ENCODE data around the gene LRRC8B.
"Not testable (repeated sequence)": the region's sequence is repeated elsewhere in the genome, so short reads cannot be mapped to it uniquely, and the experiment has no call there.

The LRRC8B gene

DNA sequence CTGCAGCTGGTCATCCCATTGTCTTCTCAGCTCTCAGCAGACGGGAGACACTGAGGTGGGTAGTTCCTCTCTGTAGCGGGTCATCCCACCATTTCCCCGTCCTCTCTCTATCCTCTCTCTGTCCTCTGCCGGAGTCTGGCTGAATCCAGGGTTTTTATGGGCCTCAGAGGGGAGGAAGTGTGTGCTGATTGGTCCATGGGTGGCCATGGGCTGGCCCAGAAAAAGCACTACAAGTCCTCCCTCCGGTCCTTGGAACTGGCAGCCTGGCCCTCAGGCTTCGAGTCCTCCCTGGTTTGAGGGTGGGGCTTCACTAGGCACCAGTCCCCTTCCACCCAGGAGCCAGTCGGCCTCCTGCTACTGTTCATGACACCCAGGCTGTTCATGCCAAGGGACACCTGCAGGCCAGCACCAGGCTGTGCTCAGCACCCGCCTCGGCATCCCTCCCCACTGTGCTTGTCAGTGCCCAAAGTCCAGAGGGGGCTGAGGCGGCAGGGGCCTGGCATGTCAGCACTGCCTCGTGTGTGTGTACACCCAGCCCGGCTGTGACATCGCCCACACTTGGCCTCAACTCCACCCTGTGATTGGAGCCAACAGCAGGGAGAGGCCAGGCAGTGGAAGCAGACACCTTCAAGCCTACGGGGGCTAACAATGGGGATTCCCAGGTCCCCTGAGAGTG, 85.3 kb downstream of the LRRC8B start:
- no peak for DNase-seq

DNA sequence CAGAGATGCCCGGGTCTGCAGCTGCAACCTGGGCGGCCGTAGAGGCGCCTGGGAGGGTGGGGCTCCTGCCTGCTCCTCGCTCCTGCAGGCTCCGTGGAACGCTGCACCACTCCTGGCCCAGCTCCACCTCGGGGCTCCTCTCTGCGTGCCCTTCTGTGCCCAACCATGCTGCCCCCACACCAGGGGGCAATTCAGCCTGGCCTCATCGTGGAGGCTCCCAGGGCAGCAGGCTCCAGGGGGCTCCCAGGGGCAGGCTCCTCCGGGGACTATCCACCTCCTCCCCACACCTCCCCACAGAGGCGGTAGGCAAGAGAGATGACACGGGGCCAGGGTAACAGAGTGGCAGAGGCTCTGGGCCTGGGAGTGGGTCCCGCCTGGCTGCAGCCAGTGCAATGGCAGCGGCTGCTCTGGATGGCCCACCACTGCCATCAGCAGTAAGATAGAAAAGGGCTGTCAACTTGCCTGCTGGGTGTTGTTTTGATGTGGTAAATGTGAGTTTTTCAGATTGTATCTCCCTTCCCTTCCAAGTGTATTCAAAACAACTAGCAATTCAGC, 85.9 kb downstream of the LRRC8B start:
- no peak for DNase-seq

DNA sequence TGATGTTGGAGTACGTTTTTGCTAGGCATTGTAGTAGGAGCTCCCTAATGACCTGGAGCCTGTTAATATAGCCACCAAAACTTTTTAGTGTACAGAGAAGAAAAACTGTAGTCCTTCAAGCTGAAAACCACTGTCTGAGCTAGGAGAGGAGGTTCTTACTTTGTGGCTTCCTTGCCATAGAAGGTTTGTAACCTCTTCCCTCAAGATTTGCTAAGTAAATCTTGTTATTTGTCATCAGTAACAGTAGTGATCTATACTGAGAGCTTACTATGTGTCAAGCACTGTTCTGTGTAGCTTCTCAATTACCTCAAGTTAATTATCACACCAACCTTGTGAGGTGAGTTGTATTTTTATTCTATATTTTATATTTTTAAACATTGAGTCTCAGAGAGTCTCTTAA, 87.1 kb downstream of the LRRC8B start:
- DNase-seq = no peak

DNA sequence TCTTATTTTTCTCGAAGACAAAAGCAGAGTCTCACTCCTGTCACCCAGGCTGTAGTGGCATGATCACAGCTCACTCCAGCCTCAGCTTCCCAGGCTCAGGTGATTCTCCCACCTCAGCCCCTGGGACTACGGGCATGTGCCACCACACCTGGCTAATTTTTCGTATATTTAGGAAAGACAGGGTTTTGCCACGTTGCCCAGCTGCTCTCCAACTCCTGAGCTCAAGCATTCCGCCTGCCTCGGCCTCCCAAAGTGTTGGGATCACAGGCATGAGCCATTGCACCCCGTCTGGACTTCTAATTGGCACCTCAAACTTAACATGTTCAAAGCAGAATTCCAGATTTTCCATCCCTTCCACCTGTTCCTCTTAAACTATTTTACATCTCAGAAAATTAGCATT, 89.3 kb downstream of the LRRC8B start:
- no peak for DNase-seq

DNA sequence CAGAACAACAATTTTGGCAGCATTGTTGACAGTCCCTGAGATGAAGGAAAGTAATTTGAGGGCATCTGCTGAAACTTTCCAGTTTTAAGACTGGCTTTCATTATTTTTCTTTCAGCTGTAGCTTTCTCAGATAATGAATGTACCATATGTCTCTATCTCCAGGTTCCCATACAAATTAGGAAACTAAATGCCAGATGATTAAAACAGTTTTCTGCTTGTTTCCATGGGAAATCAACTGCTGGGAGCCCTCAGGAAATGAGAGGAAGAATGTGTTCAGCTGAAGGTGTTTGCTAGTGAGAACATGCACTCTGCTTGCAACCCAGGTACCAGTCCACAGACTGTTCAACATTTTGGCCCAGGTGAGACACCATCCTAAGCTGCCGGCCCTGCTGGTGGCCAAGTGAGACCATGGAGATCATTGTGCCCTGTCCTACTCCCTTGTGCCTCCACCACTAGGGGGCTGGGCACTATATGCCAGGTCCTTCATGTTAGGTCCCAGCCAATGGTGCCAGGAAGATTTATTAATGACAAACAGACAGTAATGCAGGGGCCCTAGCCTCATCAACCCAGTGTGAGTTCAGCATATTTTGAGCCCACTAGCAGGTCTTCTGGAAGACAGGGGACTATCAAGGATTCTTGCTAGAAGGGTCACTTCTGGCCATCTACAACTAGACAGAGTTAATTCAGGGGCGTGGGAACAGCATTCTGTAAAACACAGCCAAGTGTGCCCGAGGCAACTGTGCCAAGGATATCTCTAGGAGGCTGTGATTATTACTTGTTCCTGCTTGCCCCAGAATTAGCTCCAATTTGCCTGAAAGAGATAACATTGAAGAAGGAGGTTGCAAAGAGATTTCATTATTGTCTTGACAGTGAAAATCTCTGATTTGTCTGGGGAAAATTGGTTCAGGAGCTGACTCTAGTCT, 91.3 kb downstream of the LRRC8B start:
- DNase-seq = peak; percentile 53

DNA sequence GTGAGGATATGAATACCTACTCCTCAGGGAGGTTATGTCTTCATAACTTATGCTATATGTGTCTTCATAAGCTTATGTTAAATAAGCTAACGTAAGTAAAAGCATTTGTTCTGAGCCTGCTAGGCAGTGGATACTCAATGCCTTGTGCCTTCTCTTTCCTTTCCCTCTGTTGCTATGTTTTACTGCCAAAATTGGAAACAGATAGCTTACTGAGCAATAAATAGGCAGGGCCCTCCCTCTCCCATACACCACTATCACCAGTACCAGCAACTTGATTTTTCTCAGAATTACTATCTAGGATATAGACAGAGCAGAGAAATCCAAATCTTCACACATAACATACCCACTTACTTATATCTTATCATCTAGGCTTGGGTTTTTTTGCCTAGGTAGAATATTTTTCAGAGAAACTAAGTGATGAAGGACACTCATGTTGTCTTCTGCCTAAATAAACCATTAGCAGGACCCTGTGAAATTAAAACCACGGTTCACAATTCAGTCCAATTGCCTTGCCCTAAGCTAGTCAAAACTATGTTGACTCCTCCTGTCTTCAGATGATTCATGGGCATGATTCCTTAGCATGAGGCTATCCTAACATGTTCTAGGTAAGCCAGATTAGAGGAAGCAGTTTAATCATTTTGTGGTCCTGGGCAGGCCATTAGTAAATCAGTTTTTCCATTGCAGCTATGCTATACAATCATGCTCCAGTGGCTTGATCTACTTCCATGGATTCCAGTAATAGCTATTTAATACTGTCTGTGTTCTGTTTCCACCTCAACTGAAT, 92.4 kb downstream of the LRRC8B start:
- DNase-seq = no peak

DNA sequence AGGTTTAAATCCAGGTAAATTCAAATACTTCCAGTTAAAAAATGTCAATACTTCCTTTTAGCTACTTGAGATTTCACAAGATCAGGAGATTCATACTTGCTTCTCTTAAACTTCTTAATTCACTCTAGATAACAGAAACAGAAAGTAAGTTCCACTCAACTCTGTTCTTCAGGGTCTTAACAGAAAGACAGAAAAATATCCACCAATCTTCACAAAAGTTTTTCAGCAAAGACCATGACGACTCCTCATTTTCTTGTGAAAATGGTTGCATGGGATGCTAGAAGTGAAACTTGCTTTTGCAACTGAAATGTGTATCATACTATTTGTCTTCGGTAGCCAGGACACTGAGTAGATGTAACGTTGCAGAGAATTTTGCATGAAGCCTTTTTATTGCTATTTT, 96.0 kb downstream of the LRRC8B start:
- no peak for DNase-seq

DNA sequence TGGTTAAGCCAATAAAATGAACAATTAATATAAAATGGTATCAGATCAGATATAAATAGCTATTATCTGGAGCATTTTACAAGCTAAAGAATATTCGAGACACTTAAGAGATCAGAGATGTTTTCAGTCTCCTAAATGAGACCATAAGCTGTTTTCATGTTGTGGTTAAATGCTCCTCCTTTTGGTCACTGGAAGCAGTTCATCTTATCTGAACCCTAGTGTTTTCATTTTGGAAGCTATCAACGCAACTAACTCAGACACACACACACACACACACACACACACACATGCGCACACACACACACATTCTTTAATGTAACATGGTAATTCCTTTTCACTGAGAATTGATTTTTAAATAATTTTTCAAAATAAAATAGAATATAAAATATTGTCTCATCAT, 98.3 kb downstream of the LRRC8B start:
- no peak for DNase-seq

DNA sequence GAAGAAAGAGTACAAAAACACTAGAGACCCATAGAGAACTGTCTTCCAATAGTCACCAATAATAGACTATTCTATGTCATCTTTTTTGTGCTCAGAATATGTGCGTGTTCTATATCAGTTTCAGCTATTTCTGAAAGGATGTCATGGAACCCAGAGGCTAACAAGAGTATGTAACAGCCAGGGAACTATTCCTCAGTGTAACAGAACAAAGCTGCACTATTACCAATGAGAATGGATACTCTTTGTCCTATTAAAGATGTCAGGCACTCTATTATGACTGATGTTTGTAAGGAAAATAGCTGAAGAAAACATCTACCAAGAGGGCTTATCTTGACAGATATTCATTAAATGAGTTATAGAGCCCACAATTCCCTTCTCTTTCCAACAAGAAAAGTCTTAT, 99.7 kb downstream of the LRRC8B start:
- DNase-seq = no peak

DNA sequence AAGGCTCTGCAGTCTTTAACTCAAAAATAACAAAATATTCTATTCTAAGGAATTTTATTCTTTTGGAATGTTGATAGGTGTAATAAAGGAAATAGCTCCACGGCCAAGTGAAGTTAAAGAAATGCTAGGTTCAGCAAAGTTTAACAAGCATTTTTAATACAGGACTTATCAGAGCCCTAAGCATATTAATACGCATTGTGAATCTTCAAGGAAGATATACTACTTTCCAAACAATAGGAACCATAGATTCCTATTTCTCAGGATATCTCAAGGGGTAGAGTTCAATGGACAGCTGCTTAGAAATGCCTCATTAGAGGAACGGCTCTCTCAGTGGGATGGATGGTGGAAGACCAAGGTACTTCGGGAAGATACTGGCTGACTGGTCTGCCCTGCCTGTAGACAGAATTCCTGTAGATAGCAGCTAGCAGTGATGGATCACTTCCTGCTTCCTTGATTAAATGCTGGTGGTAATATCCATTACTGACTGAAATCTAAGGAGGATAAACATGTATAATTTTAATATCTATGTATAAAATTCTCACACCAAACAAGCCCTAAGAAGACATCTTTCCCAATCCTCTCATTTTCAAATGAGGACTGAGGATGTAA, 100.2 kb downstream of the LRRC8B start:
- DNase-seq = no peak

DNA sequence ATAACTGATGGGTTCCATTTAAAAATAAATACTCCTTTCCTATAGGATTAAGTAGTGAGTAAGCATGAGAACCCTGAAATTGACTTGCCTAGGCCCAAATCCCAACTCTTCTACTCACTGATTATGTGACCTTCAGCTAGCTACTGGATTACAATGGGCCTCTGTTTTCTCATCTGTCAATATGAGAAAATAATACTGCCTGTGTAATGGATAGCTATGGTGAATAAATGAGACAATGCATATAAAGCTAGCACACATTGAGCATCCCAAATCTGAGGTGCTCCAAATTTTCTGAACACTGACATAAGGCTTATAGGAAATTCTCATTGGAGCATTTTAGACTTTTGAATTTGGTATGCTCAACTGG, 103.0 kb downstream of the LRRC8B start:
- no peak for DNase-seq

DNA sequence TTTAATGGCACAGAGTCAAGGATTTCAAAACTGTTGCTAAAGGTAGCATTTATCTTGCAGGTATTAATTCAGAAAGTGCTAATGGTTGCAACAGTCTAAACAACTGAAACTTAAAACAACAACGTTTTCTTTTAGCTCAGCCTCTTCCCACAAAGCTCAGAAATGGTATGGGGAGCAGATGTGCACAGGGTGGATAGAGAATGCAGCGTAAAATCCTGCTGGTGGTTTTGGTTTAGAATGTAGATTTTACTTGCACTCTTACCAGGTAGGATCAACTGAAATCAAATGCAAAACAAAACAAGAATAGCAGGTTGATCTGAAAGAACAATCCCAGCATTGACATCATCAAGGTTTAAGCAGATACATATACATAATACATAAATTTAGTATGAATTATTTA, 104.5 kb downstream of the LRRC8B start:
- no peak for DNase-seq

DNA sequence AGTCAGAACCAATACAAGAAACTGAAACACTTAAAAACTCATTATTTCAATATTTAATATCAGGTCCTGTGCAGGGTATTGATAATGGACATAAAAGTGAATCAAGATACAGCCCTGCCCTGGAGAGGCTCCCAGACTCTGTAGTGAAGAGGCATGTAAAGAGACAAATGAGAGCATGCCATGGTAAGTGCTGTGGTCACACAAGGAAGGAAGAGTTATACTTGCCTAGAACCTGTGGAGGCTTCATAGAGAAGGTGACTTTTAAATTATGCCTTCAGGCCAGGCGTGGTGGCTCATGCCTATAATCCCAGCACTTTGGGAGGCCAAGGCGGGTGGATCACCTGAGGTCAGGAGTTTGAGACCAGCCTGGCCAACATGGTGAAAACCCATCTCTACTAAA, 105.0 kb downstream of the LRRC8B start:
- DNase-seq = not testable (repeated sequence)

DNA sequence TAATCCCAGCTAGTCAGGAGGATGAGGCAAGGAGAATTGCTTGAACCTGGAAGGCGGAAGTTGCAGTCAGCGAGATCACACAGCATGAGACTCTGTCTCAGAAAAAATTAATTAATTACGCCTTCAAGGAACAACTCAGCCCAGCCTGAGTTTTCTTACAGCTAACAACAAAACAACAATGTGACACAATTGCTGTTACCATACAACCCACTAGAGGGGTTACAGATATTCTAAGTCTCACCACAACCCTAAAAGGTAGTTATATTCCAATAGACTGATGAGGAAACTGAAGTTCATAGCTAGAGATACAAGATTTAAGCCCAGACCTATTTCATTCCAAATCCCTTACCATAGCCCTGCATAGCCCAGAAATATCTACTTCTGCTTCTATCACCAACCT, 105.4 kb downstream of the LRRC8B start:
- DNase-seq = no peak

DNA sequence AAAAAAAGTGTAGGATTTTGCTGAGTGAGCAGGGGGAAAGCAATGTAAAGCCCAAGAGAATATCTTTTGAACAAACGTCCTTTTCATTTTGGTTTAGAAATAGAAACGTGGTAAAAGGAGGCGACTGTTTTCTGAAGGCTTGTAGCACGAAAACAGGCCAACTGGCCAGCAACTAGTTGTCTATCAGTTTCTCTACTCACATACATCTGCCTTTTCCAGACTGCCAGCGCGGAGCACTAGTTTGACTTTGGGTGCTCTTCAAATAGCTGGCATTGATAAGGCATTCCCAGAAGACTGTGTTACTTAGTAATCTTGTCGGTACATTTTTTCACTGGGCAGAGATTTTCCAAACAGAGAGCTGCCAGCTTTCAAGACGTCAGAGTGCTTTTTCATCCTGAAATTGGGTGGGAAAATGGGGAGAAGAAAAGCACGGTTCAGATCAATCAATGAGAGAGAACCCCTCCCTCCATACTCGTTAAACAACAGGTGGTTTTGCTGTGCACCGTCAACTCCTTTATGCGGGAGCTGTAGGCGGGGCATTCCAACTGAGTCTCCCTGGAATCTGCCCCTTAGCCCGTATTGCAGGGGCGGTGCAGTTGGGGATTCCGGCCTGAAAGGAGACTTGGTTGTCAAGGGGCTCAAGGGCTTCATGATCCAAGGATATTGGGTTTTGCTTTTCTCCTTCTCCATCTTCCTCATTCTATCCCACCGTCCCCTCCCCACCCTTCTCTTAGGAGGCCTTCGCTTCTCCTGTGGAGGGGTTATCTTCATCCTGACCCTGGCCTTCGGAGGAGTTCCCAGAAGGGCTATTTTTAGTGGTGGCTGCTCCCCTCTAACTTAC, 107.4 kb downstream of the LRRC8B start:
- no peak for DNase-seq

DNA sequence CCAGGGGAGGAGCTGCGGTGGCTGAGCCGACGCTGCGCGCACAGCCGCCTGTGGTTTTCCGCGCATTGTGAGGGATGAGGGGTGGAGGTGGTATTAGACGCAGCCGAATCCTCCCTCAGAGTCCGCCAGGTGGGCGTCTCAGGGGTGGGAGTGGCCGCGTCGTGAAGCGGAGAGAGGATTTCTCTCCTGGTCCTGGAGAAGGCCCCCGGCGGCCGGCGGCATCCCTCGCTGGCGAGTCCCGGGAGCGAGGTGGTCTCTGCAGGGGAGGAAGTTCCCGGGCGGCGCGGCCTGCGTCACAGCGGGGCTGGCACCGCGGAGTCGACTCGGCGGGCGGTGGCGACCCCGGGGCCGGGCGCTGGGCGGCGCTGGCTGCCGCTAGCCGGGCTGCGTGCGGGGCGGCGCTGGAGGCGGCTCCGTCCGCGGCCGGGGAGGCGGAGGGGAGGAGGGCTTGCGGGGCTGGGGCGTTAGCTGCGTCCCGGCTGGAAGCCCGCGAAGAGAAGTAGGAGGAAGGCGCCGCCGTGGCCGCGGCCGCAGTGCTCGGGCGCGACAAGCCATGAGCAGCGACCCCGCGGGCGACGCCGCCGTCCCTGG, 108.1 kb downstream of the LRRC8B start, which contains the start of gene LRRC8C:
Gene LRRC8C (plus strand): TSS at position 464 of the 591 bp plus-strand sequence. CDS start 53,354 bp downstream, outside the sequence.
- peak; percentile 37 for DNase-seq

DNA sequence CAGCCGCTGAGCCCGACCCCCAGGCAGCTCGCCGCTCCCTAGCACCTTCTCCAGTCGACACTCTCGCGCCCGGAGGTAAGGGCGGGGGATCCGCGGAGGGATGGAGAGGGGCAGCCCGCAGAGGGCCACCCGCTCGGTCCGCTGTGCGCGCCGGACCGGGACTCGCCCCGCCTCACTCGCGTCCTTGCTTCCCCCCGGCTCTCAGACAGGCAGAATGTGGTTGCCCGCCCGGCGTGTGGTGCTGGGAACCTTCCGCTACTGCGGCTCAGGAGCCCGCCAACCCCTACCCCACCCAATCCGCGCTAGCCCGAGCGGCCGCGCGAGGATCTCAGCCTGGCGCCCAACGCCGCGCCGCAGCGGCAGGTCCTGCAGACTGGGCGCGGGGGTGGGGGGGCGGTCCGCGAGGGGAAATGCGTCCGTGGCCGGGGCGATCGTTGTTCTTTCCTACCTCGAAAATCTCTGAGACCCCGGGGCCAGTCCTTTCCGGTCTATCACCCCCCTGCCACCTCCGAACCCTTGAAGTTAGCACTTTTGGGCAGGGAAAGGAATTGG, 108.7 kb downstream of the LRRC8B start:
- DNase-seq = peak; percentile 24

DNA sequence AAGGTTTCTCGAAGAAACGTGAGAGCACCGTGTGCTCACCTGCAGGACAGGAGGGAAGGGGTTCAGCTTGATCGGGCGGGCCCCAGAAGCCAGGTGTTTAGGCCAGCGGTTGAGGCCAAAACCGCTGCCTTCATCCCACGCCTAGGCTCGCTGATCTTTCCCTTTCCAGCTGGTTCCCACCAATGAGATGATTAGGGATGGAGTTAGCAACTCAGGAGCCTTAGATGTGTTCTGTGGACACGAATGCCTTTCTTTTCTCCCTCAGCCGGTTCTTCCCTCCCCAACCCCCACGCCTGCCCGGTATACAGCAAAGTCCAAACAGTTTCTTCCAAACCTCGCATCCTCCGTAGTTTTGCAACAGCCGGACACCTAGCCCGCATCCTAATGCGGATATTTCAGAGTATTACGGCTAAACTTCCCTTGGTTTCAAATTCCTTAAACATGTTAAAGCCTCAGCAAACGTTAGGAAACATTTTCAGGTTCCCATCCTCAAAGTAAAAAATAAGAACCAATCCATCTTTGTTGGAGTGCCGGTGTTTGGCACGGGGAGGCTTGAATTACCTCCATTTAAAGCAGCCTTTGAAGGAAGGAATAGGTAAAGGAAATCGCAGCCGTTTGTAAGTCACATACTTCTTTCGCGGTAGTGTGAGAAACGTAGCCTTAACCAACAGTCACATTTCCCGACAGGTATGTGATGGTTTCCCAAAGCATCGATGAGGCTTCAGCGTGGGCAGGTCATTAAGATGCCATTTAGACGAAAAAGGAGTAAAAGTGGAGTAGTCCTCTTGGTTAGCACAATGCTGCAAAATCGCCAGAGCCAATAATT, 109.4 kb downstream of the LRRC8B start:
- no peak for DNase-seq

DNA sequence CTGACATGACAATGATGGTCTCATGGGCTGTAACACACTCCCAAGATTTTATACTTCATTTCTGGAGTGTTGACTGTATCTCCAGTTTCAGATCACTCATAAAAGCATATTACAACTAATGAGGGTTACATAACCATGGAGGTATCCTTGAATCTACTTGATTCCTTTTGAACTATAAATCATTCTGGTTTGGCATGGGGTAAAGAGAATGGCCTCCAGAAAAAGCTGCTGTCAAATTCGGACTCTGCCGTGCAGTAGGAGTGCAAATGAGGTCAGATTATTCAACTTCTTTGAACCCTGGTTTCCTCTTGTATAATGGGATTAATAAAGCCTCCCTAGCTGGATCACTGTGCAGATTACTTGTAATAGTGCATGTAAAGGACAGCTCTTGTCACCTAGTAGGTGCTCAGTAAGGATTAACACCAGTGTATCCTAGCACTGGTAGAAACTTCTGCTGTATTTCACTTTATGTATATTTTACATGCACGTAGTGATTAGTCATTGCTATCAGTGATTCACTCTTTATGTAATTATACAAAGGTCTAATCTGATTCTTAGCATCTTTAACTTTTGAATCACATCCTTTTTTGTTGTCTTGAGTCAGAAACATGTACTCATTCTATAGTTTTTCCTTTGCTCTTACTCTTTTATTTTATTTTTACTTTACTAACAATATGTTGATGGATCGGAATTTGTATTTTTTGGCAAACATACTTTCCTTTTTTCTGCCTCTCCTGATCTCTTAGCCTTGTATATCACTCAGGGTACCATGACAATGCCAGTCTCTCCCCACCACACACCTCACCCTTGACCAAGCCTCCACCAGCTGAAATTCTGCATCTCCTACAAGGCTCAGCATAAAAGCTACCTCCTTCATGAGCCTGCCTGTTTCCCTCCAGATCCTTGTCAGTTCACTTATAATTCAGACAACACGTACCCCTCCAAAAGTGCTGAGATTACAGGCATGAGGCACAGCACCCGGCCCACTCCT, 111.5 kb downstream of the LRRC8B start:
- DNase-seq = no peak

Measured in DMS 273 treated with DMSO at 0.1 percent for 48 hours (cell line).